ENCODE measurements around the gene MAP7D1.
"Not testable (repeated sequence)": the region's sequence is repeated elsewhere in the genome, so short reads cannot be mapped to it uniquely, and the experiment has no call there.

MAP7D1 gene

GRCh38 chr1:36182734-36183133 is 26.8 kb downstream of the MAP7D1 start:
- H3K4me3 ChIP-seq (ENCODE audit: low read depth, low read length): no peak overlapping the region
- DNase-seq (ENCODE audit: low read depth): no peak
- TF ChIP-seq CTCF (IDR thresholded peaks at IDR 0.05; ENCODE audit: insufficient read depth, low read depth, low read length, missing control alignments): no peak

GRCh38 chr1:36183309-36183856 is 27.4 kb downstream of the MAP7D1 start:
- no peak for TF ChIP-seq CTCF (IDR thresholded peaks at IDR 0.05; ENCODE audit: insufficient read depth, low read depth, low read length, missing control alignments)

GRCh38 chr1:36187800-36188593 is 32.0 kb downstream of the MAP7D1 start:
- no peak overlapping the region for H3K4me3 ChIP-seq (ENCODE audit: low read depth, low read length)
- TF ChIP-seq CTCF (IDR thresholded peaks at IDR 0.05; ENCODE audit: insufficient read depth, low read depth, low read length, missing control alignments): peak; percentile 85
- DNase-seq (ENCODE audit: low read depth): peak; percentile 89

More at GRCh38 chr1:36183309-36183856, 27.4 kb downstream of the MAP7D1 start:
- DNase-seq (ENCODE audit: low read depth): no peak
- no peak overlapping the region for H3K4me3 ChIP-seq (ENCODE audit: low read depth, low read length)

GRCh38 chr1:36196805-36197204 is 40.8 kb downstream of the MAP7D1 start:
- not testable (repeated sequence) for DNase-seq (ENCODE audit: low read depth); H3K4me3 ChIP-seq (ENCODE audit: low read depth, low read length)

GRCh38 chr1:36198641-36199040 is 42.7 kb downstream of the MAP7D1 start:
- no peak for DNase-seq (ENCODE audit: low read depth)
- no peak overlapping the region for H3K4me3 ChIP-seq (ENCODE audit: low read depth, low read length)
- no peak for TF ChIP-seq CTCF (IDR thresholded peaks at IDR 0.05; ENCODE audit: insufficient read depth, low read depth, low read length, missing control alignments)

- no peak for DNase-seq (ENCODE audit: low read depth)
- no peak for TF ChIP-seq CTCF (IDR thresholded peaks at IDR 0.05; ENCODE audit: insufficient read depth, low read depth, low read length, missing control alignments)
- H3K4me3 ChIP-seq (ENCODE audit: low read depth, low read length): no peak overlapping the region
Observed at GRCh38 chr1:36199934-36200741, 44.2 kb downstream of the MAP7D1 start.

GRCh38 chr1:36203027-36203553 is 47.1 kb downstream of the MAP7D1 start:
- DNase-seq (ENCODE audit: low read depth): no peak
- H3K4me3 ChIP-seq (ENCODE audit: low read depth, low read length): no peak overlapping the region
- TF ChIP-seq CTCF (IDR thresholded peaks at IDR 0.05; ENCODE audit: insufficient read depth, low read depth, low read length, missing control alignments): no peak
